Suprapubic skin (tissue), 3 donors: Measurements from ENCODE around the gene TMX2.

ENCODE experiments used
- CTCF ChIP-seq, 2 donors: fragments of 200-600 bp in 1 of 2; fragments of 450-650 bp in 1 of 2; sonication (generic) in 1 of 2; IDR thresholded peaks; one replicate each; pipeline ENCODE4 v1.5.1; 2016 to 2019; ENCODE audit warnings: antibody characterized with exemption in 2 of 2, mild to moderate bottlenecking in 1 of 2, moderate library complexity in 1 of 2
- POLR2A ChIP-seq, 2 donors: fragments of 450-650 bp; IDR thresholded peaks; one replicate each; pipeline ENCODE4 v1.6.1; 2017; ENCODE audit warnings: antibody characterized with exemption in 2 of 2, mild to moderate bottlenecking in 2 of 2, moderate library complexity in 2 of 2

- TF ChIP-seq CTCF (IDR thresholded peaks at IDR 0.05) (no peak), POLR2A (IDR thresholded peaks at IDR 0.05) (no peak)
These were observed 75.7 kb downstream of the TMX2 start for GRCh38 chr11:57787920-57788702.
